Measurements from ENCODE around the gene KRTAP12-4. TPM values are rescaled to one million over a fixed set of nuclear protein-coding genes. Genes with fewer than 3 reads are reported as not detected.

Gene KRTAP12-4
- total RNA-seq, 2 experiments from 2014 or later: not detected

DNA sequence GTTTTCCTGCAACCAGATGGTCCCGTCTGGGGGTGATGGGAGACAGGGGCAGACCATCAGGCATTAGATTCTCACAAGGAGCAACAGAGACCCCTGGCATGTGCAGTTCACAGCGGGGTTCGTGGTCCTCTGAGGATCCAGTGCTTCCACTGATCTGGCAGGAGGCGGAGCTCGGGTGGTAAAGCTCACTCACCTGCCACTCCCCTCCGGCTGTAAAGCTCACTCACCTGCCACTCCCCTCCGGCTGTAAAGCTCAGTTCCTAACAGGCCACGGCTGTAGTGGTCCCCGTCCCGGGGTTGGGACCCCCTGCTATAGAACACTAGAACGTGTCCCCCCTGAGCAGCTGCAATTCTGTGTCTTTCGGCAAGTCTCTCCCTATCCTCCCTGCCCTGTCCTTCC lies 47.1 kb upstream of the KRTAP12-4 start:
- TF ChIP-seq EZH2phosphoT487 (IDR thresholded peaks at IDR 0.05; ENCODE audit: borderline replicate concordance, low read depth, low read length): no peak
- TF ChIP-seq, protein P1, sequence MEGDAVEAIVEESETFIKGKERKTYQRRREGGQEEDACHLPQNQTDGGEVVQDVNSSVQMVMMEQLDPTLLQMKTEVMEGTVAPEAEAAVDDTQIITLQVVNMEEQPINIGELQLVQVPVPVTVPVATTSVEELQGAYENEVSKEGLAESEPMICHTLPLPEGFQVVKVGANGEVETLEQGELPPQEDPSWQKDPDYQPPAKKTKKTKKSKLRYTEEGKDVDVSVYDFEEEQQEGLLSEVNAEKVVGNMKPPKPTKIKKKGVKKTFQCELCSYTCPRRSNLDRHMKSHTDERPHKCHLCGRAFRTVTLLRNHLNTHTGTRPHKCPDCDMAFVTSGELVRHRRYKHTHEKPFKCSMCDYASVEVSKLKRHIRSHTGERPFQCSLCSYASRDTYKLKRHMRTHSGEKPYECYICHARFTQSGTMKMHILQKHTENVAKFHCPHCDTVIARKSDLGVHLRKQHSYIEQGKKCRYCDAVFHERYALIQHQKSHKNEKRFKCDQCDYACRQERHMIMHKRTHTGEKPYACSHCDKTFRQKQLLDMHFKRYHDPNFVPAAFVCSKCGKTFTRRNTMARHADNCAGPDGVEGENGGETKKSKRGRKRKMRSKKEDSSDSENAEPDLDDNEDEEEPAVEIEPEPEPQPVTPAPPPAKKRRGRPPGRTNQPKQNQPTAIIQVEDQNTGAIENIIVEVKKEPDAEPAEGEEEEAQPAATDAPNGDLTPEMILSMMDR (conservative IDR thresholded peaks at IDR 0.05; ENCODE audit: low read length): no peak

DNA sequence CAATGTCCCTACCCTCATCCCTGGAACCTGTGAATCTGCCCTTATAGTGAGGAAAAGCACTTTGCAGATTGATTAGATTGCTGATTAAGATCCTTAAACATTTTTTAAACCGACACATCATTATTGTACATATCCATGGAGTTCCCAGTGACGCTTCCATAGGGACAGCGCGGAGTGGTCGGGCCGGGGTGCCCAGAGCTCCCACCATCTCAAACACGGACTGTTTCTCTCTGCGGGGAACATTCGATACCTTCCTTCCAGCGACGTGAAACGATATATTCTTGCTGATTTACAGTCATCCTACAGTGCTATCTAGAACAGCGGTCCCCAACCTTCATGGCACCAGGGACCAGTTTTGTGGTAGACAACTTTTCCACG lies 46.6 kb upstream of the KRTAP12-4 start:
- Histone ChIP-seq H2AFZ (ENCODE audit: low read length) (no peak overlapping the region), H3K4me2 (ENCODE audit: low read length) (no peak overlapping the region), H4K20me1 (ENCODE audit: insufficient read depth, low read length) (no peaks in the 10 kb centered on the region), H3K4me1 (ENCODE audit: insufficient read depth, low read length, poor library complexity, severe bottlenecking) (no peaks in the 10 kb centered on the region), H3K4me3 (ENCODE audit: low read depth, low read length, poor library complexity, severe bottlenecking) (no peak overlapping the region), H3K9me3 (ENCODE audit: low read length) (no peaks in the 10 kb centered on the region), H3K79me2 (ENCODE audit: insufficient read depth, low read depth, low read length) (no peaks in the 10 kb centered on the region), H3K36me3 (ENCODE audit: insufficient read depth, low read length) (no peaks in the 10 kb centered on the region), H3K9me2 (ENCODE audit: insufficient read depth, low read length) (no peaks in the 10 kb centered on the region), H3K27ac (ENCODE audit: low read depth, low read length, poor library complexity, severe bottlenecking) (no peak overlapping the region)
- DNase-seq (ENCODE audit: low spot score): no peak
- ChIA-PET CTCF (ENCODE audit: unreplicated experiment) (no interaction called here), POLR2A (interaction anchor here (0.6 kb wide), 1 partner anchor 106 kb away, joined by 8 read pairs; no protein-coding TSS in a partner anchor)
- no TSS peak for BruUV-seq (replicated peaks)
- intact Hi-C loops (cut with micrococcal nuclease; ENCODE audit: unreplicated experiment): no loop called here
- TF ChIP-seq, protein P1 (conservative IDR thresholded peaks at IDR 0.05; ENCODE audit: low read length): no peak
- TF ChIP-seq EZH2phosphoT487 (IDR thresholded peaks at IDR 0.05; ENCODE audit: borderline replicate concordance, low read depth, low read length): no peak

More for the DNA sequence above, 47.1 kb upstream of the KRTAP12-4 start:
- intact Hi-C loops (cut with micrococcal nuclease; ENCODE audit: unreplicated experiment): no loop called here
- no peak for DNase-seq (ENCODE audit: low spot score)
- no peaks in the 10 kb centered on the region for H3K9me2 ChIP-seq (ENCODE audit: insufficient read depth, low read length)
- H3K79me2 ChIP-seq (ENCODE audit: insufficient read depth, low read depth, low read length): no peaks in the 10 kb centered on the region
- ChIA-PET POLR2A (interaction anchor here (0.6 kb wide), 1 partner anchor 107 kb away, joined by 8 read pairs; no protein-coding TSS in a partner anchor), CTCF (ENCODE audit: unreplicated experiment) (no interaction called here)
- no peaks in the 10 kb centered on the region for H4K20me1 ChIP-seq (ENCODE audit: insufficient read depth, low read length)
- no peaks in the 10 kb centered on the region for H3K9me3 ChIP-seq (ENCODE audit: low read length)
- no peak overlapping the region for H3K4me2 ChIP-seq (ENCODE audit: low read length)
- H3K4me1 ChIP-seq (ENCODE audit: insufficient read depth, low read length, poor library complexity, severe bottlenecking): no peaks in the 10 kb centered on the region
- H3K4me3 ChIP-seq (ENCODE audit: low read depth, low read length, poor library complexity, severe bottlenecking): no peak overlapping the region
- H2AFZ ChIP-seq (ENCODE audit: low read length): no peak overlapping the region
- no peak overlapping the region for H3K27ac ChIP-seq (ENCODE audit: low read depth, low read length, poor library complexity, severe bottlenecking)
- H3K36me3 ChIP-seq (ENCODE audit: insufficient read depth, low read length): no peaks in the 10 kb centered on the region
- no TSS peak for BruUV-seq (replicated peaks)

DNA sequence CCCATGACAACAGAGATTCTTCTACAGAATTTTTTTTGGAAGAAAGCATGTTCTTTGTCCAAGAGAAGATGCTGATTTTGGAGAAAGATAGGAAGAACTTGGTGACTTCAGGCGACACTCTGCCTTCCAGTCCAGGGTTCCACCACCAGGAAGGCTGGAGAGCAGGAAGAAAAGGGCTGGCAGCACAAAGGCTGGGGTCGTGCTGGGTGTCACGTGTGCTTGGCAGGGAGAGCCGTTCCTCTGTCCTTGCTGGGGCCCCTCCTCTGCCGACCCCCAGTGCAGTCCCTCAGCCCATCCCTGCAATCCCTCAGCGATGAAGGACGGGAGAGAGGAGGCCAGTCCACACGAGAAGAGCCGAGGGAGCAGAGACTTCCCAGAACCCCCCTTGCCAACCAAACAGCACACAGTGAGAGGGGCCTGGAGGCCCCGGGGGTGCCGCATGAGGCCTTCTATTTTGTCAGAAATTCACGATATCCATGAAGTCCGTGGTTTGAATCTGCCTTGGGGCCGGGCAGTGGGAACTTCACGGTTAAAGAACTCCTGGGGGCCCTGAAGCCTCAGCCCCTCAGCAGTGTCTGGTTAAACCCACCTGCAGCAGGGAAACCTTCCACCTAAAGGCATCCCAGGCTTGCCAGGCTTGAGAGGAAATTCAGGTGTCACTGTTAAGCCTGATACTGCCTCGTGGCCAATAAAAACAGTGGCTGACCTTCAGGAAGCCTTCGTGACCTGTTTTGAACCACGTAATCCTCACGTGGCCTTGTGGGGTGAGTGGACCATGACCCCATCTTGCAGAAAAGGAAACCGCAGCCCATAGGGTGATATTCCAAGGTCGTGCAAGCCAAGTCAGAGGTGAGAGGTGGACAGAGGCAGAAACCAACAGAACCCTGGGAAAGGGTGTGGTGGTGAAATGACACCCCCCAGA lies 45.9 kb upstream of the KRTAP12-4 start:
- no peaks in the 10 kb centered on the region for H3K9me3 ChIP-seq (ENCODE audit: low read length)
- no peak overlapping the region for H3K4me2 ChIP-seq (ENCODE audit: low read length)
- H2AFZ ChIP-seq (ENCODE audit: low read length): no peak overlapping the region
- ChIA-PET CTCF (ENCODE audit: unreplicated experiment) (no interaction called here), POLR2A (no interaction called here)
- no peaks in the 10 kb centered on the region for H4K20me1 ChIP-seq (ENCODE audit: insufficient read depth, low read length)
- H3K27ac ChIP-seq (ENCODE audit: low read depth, low read length, poor library complexity, severe bottlenecking): no peak overlapping the region
- DNase-seq (ENCODE audit: low spot score): no peak
- H3K9me2 ChIP-seq (ENCODE audit: insufficient read depth, low read length): no peaks in the 10 kb centered on the region
- H3K79me2 ChIP-seq (ENCODE audit: insufficient read depth, low read depth, low read length): no peaks in the 10 kb centered on the region
- no peaks in the 10 kb centered on the region for H3K36me3 ChIP-seq (ENCODE audit: insufficient read depth, low read length)
- no TSS peak for BruUV-seq (replicated peaks)
- H3K4me1 ChIP-seq (ENCODE audit: insufficient read depth, low read length, poor library complexity, severe bottlenecking): no peaks in the 10 kb centered on the region
- TF ChIP-seq, protein P1 (conservative IDR thresholded peaks at IDR 0.05; ENCODE audit: low read length): no peak
- TF ChIP-seq EZH2phosphoT487 (IDR thresholded peaks at IDR 0.05; ENCODE audit: borderline replicate concordance, low read depth, low read length): no peak
- no peak overlapping the region for H3K4me3 ChIP-seq (ENCODE audit: low read depth, low read length, poor library complexity, severe bottlenecking)
- intact Hi-C loops (cut with micrococcal nuclease; ENCODE audit: unreplicated experiment): no loop called here
